Adrenal gland (tissue), 12 donors: ENCODE measurements around the gene APBA2. TPM values are rescaled to one million over a fixed set of nuclear protein-coding genes. Genes with fewer than 3 reads are reported as not detected.

Experiments
- DNase-seq, 7 donors: peaks; one replicate each; pipeline ENCODE4 v3.0.0-alpha.2; 2019 to 2020
- H3K27ac ChIP-seq, 5 donors: fragments of 200-600 bp; sonication (generic) in 4 of 5; 1 replicate in 3 of 5; 2 replicates in 2 of 5; pipeline versions ENCODE4 v1.5.1 to v1.8.0; 2016 to 2020; ENCODE audit warnings: mild to moderate bottlenecking in 1 of 5
- H3K27me3 ChIP-seq: fragments of 200-600 bp; 2 replicates; pipeline ENCODE4 v1.8.0; 2021
- H3K36me3 ChIP-seq, 2 donors: fragments of 200-600 bp; replicated peaks in 1 of 2; 1 replicate in 1 of 2; 2 replicates in 1 of 2; pipeline versions ENCODE4 v1.5.1 to v1.8.0; 2018 to 2022
- H3K4me1 ChIP-seq, 2 donors: fragments of 200-600 bp; replicated peaks in 1 of 2; 1 replicate in 1 of 2; 2 replicates in 1 of 2; pipeline versions ENCODE4 v1.5.1 to v1.8.0; 2018 to 2021
- H3K4me3 ChIP-seq, 4 donors: fragments of 200-600 bp; sonication (generic) in 3 of 4; one replicate each; pipeline ENCODE4 v1.5.1; 2016 to 2018
- H3K9me3 ChIP-seq, 3 donors: fragments of 200-600 bp; sonication (generic) in 1 of 3; replicated peaks in 1 of 3; 1 replicate in 2 of 3; 2 replicates in 1 of 3; pipeline versions ENCODE4 v1.5.1 to v1.8.0; 2016 to 2021
- CTCF ChIP-seq, 6 experiments: fragments of 450-650 bp in 4 of 6; fragments of 200-600 bp in 2 of 6; sonication (generic) in 1 of 6; IDR thresholded peaks; 1 replicate in 5 of 6; 2 replicates in 1 of 6; pipeline versions ENCODE4 v1.5.1 to v1.8.0; 2016 to 2021; ENCODE audit warnings: antibody characterized with exemption in 6 of 6, mild to moderate bottlenecking in 2 of 6, moderate library complexity in 1 of 6
- POLR2A ChIP-seq, 2 donors: fragments of 450-650 bp; IDR thresholded peaks; one replicate each; pipeline ENCODE4 v1.6.1; 2017; ENCODE audit warnings: antibody characterized with exemption in 2 of 2, mild to moderate bottlenecking in 2 of 2, moderate library complexity in 1 of 2
- WGBS, 4 donors: extraction: QIAGEN DNeasy Blood & Tissue Kit in 2 of 4; methylation state at CpG; one replicate each; pipeline versions ENCODE4 v1.1.5 to v1.1.7; 2013 to 2017; 5-methylcytosine and 5-hydroxymethylcytosine counted together
- intact Hi-C, 2 donors: fragments of 100-400 bp; cut with DNase I; formaldehyde crosslinking; loops; one replicate each; pipeline versions ENCODE4 v1.14.1 to v1.15.0; 2022 to 2023
- polyA plus RNA-seq, 3 donors: library from polyadenylated mRNA; stranded (reverse); fragments of 200-250 nt in 2 of 3; fragments of 350-450 nt in 1 of 3; fragmentation: Illumina TruSeq in 1 of 3; extraction: RNeasy Lipid Tissue Mini Kit (QIAGEN cat#74804) in 1 of 3; gene quantifications; one replicate each; pipeline ENCODE4 v1.2.3, GENCODE V29; 2013 to 2014
- total RNA-seq, 9 donors: library from RNA; depleted of rRNA in 4 of 9; stranded (reverse); fragments of >200 nt in 4 of 9; fragments of 120-200 nt in 1 of 9; fragmentation: NEBNext Ultra II Directional in 1 of 9; extraction: Animal tissue kit (Norgen Biotek cat#: 25700) in 1 of 9; gene quantifications; one replicate each; pipeline versions ENCODE4 v1.1.0 to v1.2.4, GENCODE V29; 2013 to 2023
- donor health status: healthy with polysubstance abuse.
- donor health status: Bipolar disorder and iron deficiency.
- donor health status: DM: yes; HTN: yes; CAD: no.
- donor health status: DM: no; HTN: no; CAD: no.
- donor health status: DM: no; HTN: no; CAD: no.
- donor health status: DM: yes; HTN: yes; CAD: no.

Gene APBA2
- total and polyA plus RNA-seq, 12 donors = 2.1 to 13.2 (median 4.7) TPM

- no peaks in the 10 kb centered on the region for H3K27me3 ChIP-seq
- H3K4me3 ChIP-seq = no peak overlapping the region
- no peaks in the 10 kb centered on the region for H3K9me3 ChIP-seq
- no peak for DNase-seq
- H3K27ac ChIP-seq = no peak overlapping the region
- intact Hi-C loops = loop anchor here in 1 of 2 donors (10.0 kb wide), 1 partner anchor 119 kb away; no protein-coding TSS in a partner anchor
- no peaks in the 10 kb centered on the region for H3K36me3 ChIP-seq
- 77 to 86% (median 79%) methylated on average over 10 to 14 of the region's 14 CpGs for WGBS, 4 donors
- no peak for TF ChIP-seq CTCF (IDR thresholded peaks at IDR 0.05)
- H3K4me1 ChIP-seq = no peaks in the 10 kb centered on the region
Observed at GRCh38 chr15:28876131-28876844, 9.5 kb upstream of the APBA2 start.

- no peak overlapping the region for H3K4me3 ChIP-seq
- no peak for TF ChIP-seq POLR2A (IDR thresholded peaks at IDR 0.05)
- no peak for TF ChIP-seq CTCF (IDR thresholded peaks at IDR 0.05)
- H3K27ac ChIP-seq = no peak overlapping the region
- H3K27me3 ChIP-seq = no peaks in the 10 kb centered on the region
- H3K4me1 ChIP-seq = no peaks in the 10 kb centered on the region
- no peaks in the 10 kb centered on the region for H3K36me3 ChIP-seq
- intact Hi-C loops = loop anchor here in 1 of 2 donors (10.0 kb wide), 1 partner anchor 118 kb away; no protein-coding TSS in a partner anchor
- DNase-seq = no peak
- no peaks in the 10 kb centered on the region for H3K9me3 ChIP-seq
- WGBS, 4 donors = 84 to 92% (median 89%) methylated on average over 5 to 8 of the region's 8 CpGs
Observed at GRCh38 chr15:28876845-28877185, 9.0 kb upstream of the APBA2 start.

- intact Hi-C loops = loop anchor here in 1 of 2 donors (10.0 kb wide), 1 partner anchor 117 kb away; no protein-coding TSS in a partner anchor
- Histone ChIP-seq H3K27ac (no peak overlapping the region), H3K36me3 (no peaks in the 10 kb centered on the region), H3K4me3 (no peak overlapping the region), H3K4me1 (no peaks in the 10 kb centered on the region), H3K9me3 (no peaks in the 10 kb centered on the region), H3K27me3 (no peaks in the 10 kb centered on the region)
- no peak for TF ChIP-seq CTCF (IDR thresholded peaks at IDR 0.05)
- no peak for TF ChIP-seq POLR2A (IDR thresholded peaks at IDR 0.05)
- DNase-seq = no peak
- WGBS, 4 donors = 83 to 91% (median 84%) methylated on average over 7 to 15 of the region's 15 CpGs
Observed at GRCh38 chr15:28878209-28878608, 7.6 kb upstream of the APBA2 start.

- no peak for TF ChIP-seq CTCF (IDR thresholded peaks at IDR 0.05)
- no peak for TF ChIP-seq POLR2A (IDR thresholded peaks at IDR 0.05)
- no peaks in the 10 kb centered on the region for H3K9me3 ChIP-seq
Observed at GRCh38 chr15:28879551-28879950, 6.2 kb upstream of the APBA2 start.

More at GRCh38 chr15:28879551-28879950, 6.2 kb upstream of the APBA2 start:
- Histone ChIP-seq H3K36me3 (no peaks in the 10 kb centered on the region), H3K27me3 (no peaks in the 10 kb centered on the region), H3K4me3 (no peak overlapping the region), H3K4me1 (no peaks in the 10 kb centered on the region), H3K27ac (no peak overlapping the region)
- 73 to 91% (median 87%) methylated on average over 5 to 9 of the region's 9 CpGs for WGBS, 4 donors
- no peak for DNase-seq
- intact Hi-C loops = loop anchor here in 1 of 2 donors (10.0 kb wide), 1 partner anchor 115 kb away; no protein-coding TSS in a partner anchor
